GM18502 (cell line): ENCODE data around the gene ACTR3.
"Not testable (repeated sequence)": the region's sequence is repeated elsewhere in the genome, so short reads cannot be mapped to it uniquely, and the experiment has no call there.

Source experiments
- ATAC-seq: cut with Tn5 transposase; IDR thresholded peaks from one replicate; pipeline ENCODE4 v1.9.1; 2021; ENCODE audit warnings: mild to moderate bottlenecking; ENCODE audit not compliant: unreplicated experiment, poor library complexity

ACTR3 gene

DNA sequence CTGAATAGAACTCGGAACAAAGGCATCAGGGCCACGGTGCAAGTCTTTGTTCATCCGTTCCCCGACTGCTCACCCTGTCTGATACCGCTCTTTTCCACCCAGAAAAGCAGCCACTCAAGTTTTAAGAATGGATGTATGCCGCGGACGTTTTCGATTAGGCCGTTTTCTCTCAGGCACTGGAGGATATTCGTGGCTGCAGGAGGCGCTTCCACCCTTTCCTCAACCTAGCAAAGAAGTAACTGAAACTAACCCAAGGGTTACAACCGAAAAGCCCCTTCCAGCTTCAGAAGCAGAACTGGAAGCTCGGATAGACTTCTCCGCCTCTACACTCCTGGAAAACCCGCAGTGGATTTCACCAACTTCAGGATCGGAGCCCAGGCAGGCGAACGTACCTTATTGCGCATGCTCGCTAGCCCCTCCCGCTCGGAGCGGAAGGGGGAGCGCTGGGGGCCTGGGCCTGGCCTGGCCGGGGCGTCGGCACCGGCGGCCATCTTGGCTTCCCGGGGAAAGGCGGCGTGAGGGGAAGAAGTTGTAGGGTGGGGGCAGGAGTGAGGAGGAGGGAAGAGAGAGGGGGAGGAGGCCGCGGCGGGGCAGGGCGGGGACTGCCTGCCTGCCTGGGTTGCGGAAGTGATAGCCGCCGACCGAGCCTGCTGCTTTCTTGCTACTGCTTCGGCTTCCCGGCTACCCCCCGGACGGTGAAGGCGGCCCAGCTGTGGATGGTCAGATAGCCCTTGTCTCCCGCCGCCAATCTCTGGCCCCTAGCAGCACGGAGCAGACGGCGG lies at the start of gene ACTR3:
TSS of gene ACTR3 (plus strand) at position 619 of the 782 bp plus-strand sequence. CDS start 191 bp downstream, outside the sequence.
- ATAC-seq: peak; percentile 57

- ATAC-seq: no peak
These were observed 49.4 kb upstream of the ACTR3 start for GRCh38 chr2:113840518-113840917.

- no peak for ATAC-seq
These were observed 46.8 kb upstream of the ACTR3 start for GRCh38 chr2:113842919-113843736.

GRCh38 chr2:113843737-113844050 lies 46.2 kb upstream of the ACTR3 start:
- not testable (repeated sequence) for ATAC-seq

- ATAC-seq: no peak
These were observed 44.6 kb upstream of the ACTR3 start for GRCh38 chr2:113845261-113845660.

- ATAC-seq: not testable (repeated sequence)
These were observed 44.1 kb upstream of the ACTR3 start for GRCh38 chr2:113845796-113846195.

DNA sequence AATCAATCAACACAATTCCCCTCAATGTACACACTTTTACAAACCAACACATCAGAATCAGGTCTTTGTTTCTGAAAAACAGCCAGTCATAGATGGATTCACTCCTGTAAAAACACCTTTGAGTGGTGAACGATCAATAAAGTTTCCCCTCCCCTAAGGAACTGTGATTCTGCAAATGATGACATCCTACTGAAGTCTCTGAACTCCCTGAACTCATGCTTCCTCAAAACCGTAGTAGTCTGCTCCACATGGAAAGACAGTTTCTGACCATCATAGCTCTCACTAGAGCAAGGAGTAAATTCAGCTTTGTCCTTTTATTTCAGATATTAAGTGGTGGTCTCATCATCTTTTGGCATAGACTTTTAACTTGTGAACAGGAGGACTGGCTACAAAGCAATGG lies 43.5 kb upstream of the ACTR3 start:
- ATAC-seq: no peak

DNA sequence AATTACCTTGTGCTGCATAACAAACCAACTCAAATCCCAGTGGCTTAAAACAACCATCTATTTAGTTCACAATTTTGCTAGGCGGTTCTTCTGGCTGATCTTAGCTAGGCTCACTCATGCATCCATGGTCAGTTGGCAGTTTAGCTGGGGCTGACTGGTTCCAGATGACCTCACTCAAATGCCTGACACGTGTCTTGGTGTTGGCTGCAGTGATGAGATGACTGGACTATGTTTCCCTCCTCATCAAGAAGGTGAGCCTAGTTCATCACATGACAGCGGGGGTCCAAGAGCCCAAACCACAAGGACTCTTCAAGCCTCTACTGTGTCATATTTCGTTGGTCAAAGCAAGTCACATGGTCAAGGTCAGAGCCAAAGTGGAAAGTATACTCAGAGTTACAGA lies 42.7 kb upstream of the ACTR3 start:
- ATAC-seq: peak; percentile 53

DNA sequence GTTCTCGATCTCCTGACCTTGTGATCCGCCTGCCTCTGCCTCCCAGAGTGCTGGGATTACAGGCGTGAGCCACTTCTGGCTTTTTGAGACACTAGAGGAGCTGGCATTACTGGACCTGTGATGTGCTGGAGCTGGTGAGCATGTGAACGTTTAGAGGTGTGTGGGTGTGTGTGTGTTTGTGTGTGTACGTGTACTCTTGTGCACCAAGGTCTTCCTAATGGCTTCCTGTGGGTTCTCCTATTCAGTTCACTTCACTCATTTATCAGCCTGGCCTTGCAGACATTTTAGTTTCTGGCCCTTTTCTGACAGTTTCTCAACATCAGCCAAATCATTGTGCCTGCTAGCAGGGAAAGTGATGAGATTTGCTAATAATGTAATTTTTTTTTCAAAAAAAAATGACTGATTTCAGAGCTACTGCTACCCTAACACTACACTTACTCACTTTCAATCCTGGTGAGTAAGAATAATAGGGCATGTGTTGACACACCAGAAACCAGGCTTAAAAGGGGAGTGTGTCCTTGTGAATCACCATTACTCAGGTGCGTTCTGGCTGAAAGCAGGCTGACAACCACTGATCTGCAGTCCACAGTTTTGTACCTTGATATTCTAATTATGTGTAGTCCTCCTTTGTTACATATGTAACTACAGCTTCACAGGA lies 41.0 kb upstream of the ACTR3 start:
- ATAC-seq: peak; percentile 85

- no peak for ATAC-seq
These were observed 39.2 kb upstream of the ACTR3 start for GRCh38 chr2:113850687-113851086.

DNA sequence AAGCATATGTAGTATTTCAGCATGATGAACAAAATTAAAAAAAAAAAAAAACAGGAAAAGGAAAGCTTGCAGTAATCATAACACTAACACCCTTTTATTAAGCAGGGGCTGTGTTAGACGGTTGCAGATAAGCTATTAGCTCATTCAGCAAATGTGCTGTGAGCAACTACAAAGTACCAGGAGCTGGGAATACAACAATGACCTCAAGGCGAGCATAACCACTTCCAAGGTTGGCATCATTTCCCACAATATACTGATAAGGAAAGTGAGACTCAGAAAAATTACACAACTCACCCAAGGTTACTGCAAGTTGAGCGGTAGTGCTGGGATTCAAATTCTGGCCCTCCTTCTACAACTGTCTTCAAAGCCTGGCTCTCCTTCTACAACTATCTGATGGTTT lies 38.2 kb upstream of the ACTR3 start:
- no peak for ATAC-seq

DNA sequence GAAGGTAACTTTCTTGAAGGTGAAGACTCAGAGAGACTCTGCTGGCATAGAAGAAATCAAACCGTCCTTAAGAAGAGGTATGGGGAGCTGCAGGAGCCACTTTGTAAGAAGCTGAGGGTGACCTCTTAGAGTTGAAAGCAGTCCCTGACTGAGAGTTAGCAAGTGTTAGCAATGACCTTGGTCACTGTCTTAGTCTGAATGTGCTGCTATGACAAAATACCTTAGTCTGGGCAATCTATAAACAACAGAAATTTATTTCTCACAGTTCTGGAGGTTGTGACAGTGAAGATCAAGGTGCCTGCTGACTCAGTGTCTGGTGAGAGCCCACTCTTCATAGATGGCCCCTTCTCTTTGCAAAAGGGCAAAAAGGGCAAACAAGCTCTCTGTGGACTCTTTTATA lies 35.7 kb upstream of the ACTR3 start:
- no peak for ATAC-seq

GRCh38 chr2:113854970-113855740 lies 34.7 kb upstream of the ACTR3 start:
- peak; percentile 45 for ATAC-seq

DNA sequence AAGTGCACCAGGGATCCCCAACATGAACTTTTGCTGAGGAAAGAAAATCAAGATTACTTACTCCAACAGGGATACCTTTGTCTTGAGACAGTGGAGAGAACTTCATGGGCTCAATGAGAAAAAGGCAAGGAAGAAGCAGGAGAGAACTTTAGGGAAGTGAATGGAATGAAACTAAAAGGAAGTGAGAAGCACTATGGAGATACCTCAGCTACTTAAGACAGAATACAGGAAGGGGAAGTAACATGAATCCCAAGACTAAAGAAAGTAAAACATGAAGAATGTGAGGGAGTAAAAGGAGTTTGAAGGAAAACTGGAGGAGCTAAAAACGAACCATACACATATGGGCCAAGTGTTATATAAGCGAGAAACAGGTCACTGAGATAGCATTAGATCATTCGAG lies 32.4 kb upstream of the ACTR3 start:
- ATAC-seq: no peak

DNA sequence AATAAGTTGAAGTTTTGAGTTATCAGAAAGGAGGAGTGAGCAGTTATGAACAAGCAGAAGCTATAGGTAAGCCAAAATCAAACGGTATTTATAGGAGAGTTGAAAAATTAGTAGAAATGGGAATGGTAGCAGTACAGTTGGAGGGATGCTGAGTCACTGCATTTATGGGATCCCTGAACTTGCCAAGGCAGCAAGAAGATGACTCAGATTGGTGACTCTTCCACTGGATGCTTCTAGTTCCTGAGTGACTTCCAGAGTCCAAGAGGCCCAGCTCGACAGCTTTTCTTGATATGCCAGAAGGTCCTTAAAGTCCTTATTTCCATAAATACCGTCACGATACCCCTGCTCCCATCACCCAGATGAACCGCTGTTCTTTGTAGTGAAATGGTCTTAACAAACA lies 31.1 kb upstream of the ACTR3 start:
- ATAC-seq: no peak

DNA sequence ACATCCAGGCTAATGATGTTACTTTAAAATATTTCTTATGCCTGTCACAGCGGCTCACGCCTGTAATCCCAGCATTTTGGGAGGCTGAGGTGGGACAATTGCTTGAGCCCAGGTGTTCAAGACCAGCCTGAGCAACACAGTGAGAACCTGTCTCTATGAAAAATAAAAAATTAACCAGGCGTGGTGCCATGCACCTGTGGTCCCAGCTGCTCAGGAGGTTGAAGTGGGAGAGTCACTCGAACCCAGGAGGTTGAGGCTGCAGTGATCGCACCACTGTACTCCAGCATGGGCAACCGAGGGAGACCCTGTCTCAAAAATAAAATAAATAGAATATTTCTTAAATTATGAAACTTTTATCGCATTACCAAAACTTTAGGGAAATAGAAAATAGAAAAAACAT lies 28.1 kb upstream of the ACTR3 start:
- no peak for ATAC-seq

- no peak for ATAC-seq
These were observed 26.7 kb upstream of the ACTR3 start for GRCh38 chr2:113863144-113863543.

GRCh38 chr2:113867571-113867970 lies 22.3 kb upstream of the ACTR3 start:
- ATAC-seq: no peak

- ATAC-seq: no peak
These were observed 20.6 kb upstream of the ACTR3 start for GRCh38 chr2:113869253-113869652.

- ATAC-seq: no peak
These were observed 17.7 kb upstream of the ACTR3 start for GRCh38 chr2:113872201-113872600.
